Gastrocnemius medialis (tissue), 4 donors: Measurements from ENCODE around the gene KCNIP1.

ENCODE experiments used
- CTCF ChIP-seq, 5 experiments: fragments of 450-650 bp in 3 of 5; fragments of 200-600 bp in 2 of 5; sonication (generic) in 2 of 5; IDR thresholded peaks in 4 of 5; conservative IDR thresholded peaks in 1 of 5; 1 replicate in 4 of 5; 2 replicates in 1 of 5; pipeline ENCODE4 v1.5.1; 2016 to 2019; ENCODE audit warnings: antibody characterized with exemption in 5 of 5, mild to moderate bottlenecking in 3 of 5, moderate library complexity in 3 of 5
- POLR2A ChIP-seq, 2 donors: fragments of 450-650 bp; IDR thresholded peaks; one replicate each; pipeline ENCODE4 v1.6.1; 2017; ENCODE audit warnings: antibody characterized with exemption in 2 of 2, mild to moderate bottlenecking in 2 of 2, moderate library complexity in 2 of 2

GRCh38 chr5:170648541-170648940 lies 144.7 kb downstream of the KCNIP1 start:
- TF ChIP-seq CTCF (IDR thresholded peaks at IDR 0.05 in 4 of 5, conservative IDR thresholded peaks at IDR 0.05 in 1 of 5), result no peak
- TF ChIP-seq POLR2A (IDR thresholded peaks at IDR 0.05), result no peak
